Panc1 (cell line): Measurements from ENCODE around the gene DDAH1. TPM values are rescaled to one million over a fixed set of nuclear protein-coding genes. Genes with fewer than 3 reads are reported as not detected.

ENCODE experiments used
- ATAC-seq: fragments of 200-7000 bp; cut with Tn5 transposase; 2 replicates; pipeline ENCODE4 v1.9.1; 2020; ENCODE audit warnings: mild to moderate bottlenecking, moderate library complexity
- BruUV-seq: library from RNA; stranded (reverse); fragments of 400-500 nt; replicated peaks from 2 replicates; lab custom pipeline; 2021; lab: Mats Ljungman, UMichigan
- CTCF ChIA-PET: fragments of 300-600 bp; sonication (Branson Sonifier 250); formaldehyde crosslinking; loops from one replicate; lab custom pipeline; 2022; ENCODE audit warnings: antibody characterized with exemption; lab: Charles Lee
- POLR2A ChIA-PET: fragments of 300-600 bp; sonication (Branson Sonifier 250); formaldehyde crosslinking; loops from one replicate; lab custom pipeline; 2022; ENCODE audit warnings: antibody characterized with exemption; lab: Charles Lee
- DNase-seq: peaks from one replicate; pipeline ENCODE4 v3.0.0-alpha.2; 2010; ENCODE audit warnings: low read depth, low spot score
- H3K27ac ChIP-seq: 2 replicates; pipeline ENCODE4 v1.5.1; 2011; ENCODE audit warnings: mild to moderate bottlenecking, low read length, inconsistent platforms
- H3K27me3 ChIP-seq: fragments of 200-500 bp; sonication (Bioruptor generic); 2 replicates; pipeline ENCODE4 v1.6.0; 2014; ENCODE audit warnings: low read length, inconsistent platforms; ENCODE audit not compliant: control insufficient read depth, insufficient read depth
- H3K36me3 ChIP-seq: fragments of 200-500 bp; sonication (Bioruptor generic); 2 replicates; pipeline ENCODE4 v1.5.1; 2014; ENCODE audit warnings: inconsistent platforms, mild to moderate bottlenecking, low read length, moderate library complexity; ENCODE audit not compliant: control insufficient read depth, insufficient read depth
- H3K4me1 ChIP-seq: 2 replicates; pipeline ENCODE4 v1.5.1; 2011; ENCODE audit warnings: inconsistent platforms, mild to moderate bottlenecking, low read length, moderate library complexity; ENCODE audit not compliant: control insufficient read depth, insufficient read depth
- H3K4me3 ChIP-seq, 2 experiments: 2 replicates each; pipeline ENCODE4 v1.5.1; 2011 to 2012; ENCODE audit warnings: low read depth in 2 of 2, low read length in 2 of 2, mild to moderate bottlenecking in 2 of 2, inconsistent platforms in 1 of 2, moderate library complexity in 1 of 2
- H3K9me3 ChIP-seq: fragments of 200-500 bp; sonication (Bioruptor generic); 2 replicates; pipeline ENCODE4 v1.5.1; 2014; ENCODE audit warnings: low read depth, mild to moderate bottlenecking, inconsistent platforms, low read length, moderate library complexity; ENCODE audit not compliant: control insufficient read depth, insufficient read depth
- CTCF ChIP-seq: fragments of 450-650 bp; IDR thresholded peaks from 2 replicates; pipeline ENCODE4 v1.5.1; 2017; ENCODE audit warnings: mild to moderate bottlenecking
- POLR2AphosphoS5 ChIP-seq: IDR thresholded peaks from 2 replicates; pipeline ENCODE4 v1.6.1; 2012; ENCODE audit warnings: mild to moderate bottlenecking, low read depth, low read length, moderate library complexity
- REST ChIP-seq, 2 experiments: IDR thresholded peaks; 2 replicates each; pipeline ENCODE4 v1.6.1; 2011 to 2012; ENCODE audit warnings: low read depth in 2 of 2, control low read depth in 1 of 2, low read length in 1 of 2, mild to moderate bottlenecking in 1 of 2, moderate library complexity in 1 of 2; ENCODE audit not compliant: insufficient read depth in 1 of 2
- SIN3A ChIP-seq: IDR thresholded peaks from 2 replicates; pipeline ENCODE4 v1.6.1; 2012; ENCODE audit warnings: low read depth, mild to moderate bottlenecking, low read length, moderate library complexity, borderline replicate concordance; ENCODE audit not compliant: insufficient read depth
- TCF7L2 ChIP-seq: IDR thresholded peaks from 2 replicates; pipeline ENCODE4 v1.6.1; 2011; ENCODE audit warnings: mild to moderate bottlenecking, low read depth, low read length, inconsistent platforms
- in situ Hi-C: cut with HindIII; loops from 2 replicates; pipeline ENCODE4 v1.10.0; 2016; ENCODE audit warnings: low sequenced_read_pairs, low pct_unique_long_range_greater_than_20kb
- intact Hi-C: fragments of 100-400 bp; cut with micrococcal nuclease; formaldehyde crosslinking; loops from one replicate; pipeline ENCODE4 v1.10.0; 2022; ENCODE audit not compliant: unreplicated experiment
- total RNA-seq: library from RNA; stranded (reverse); gene quantifications from one replicate; pipeline ENCODE4 v1.2.1, GENCODE V29; 2021; ENCODE audit not compliant: unreplicated experiment

DDAH1 gene
- total RNA-seq, 1 experiment from 2014 or later: 85.4 TPM

GRCh38 chr1:85481688-85482087 lies 16.7 kb upstream of the DDAH1 start:
- no peaks in the 10 kb centered on the region for H3K36me3 ChIP-seq
- H3K27ac ChIP-seq: no peak overlapping the region
- ChIA-PET CTCF (no interaction called here), POLR2A (interaction anchor here (0.5 kb wide), 1 partner anchor 97 kb away, joined by 10 read pairs; no protein-coding TSS in a partner anchor)
- in situ Hi-C loops (no loop called here), intact Hi-C loops (no loop called here)
- no peaks in the 10 kb centered on the region for H3K27me3 ChIP-seq
- TF ChIP-seq SIN3A (no peak), CTCF (no peak), POLR2AphosphoS5 (no peak), REST (IDR thresholded peaks at IDR 0.05; ENCODE audit: insufficient read depth in 1 of 2, low read depth in 2 of 2, low read length in 1 of 2) (no peak), TCF7L2 (no peak)
- H3K4me3 ChIP-seq: no peak overlapping the region
- BruUV-seq: no TSS peak
- no peaks in the 10 kb centered on the region for H3K4me1 ChIP-seq
- ATAC-seq (0 out of 2 replicates have a peak, but pooled peaks have one; percentile 50), DNase-seq (no peak)
- no peaks in the 10 kb centered on the region for H3K9me3 ChIP-seq

- Histone ChIP-seq H3K4me1 (no peaks in the 10 kb centered on the region), H3K36me3 (no peaks in the 10 kb centered on the region), H3K27ac (no peak overlapping the region), H3K4me3 (no peak overlapping the region), H3K9me3 (no peaks in the 10 kb centered on the region), H3K27me3 (no peaks in the 10 kb centered on the region)
- in situ Hi-C loops: no loop called here
- TF ChIP-seq POLR2AphosphoS5: no peak
- no peak for TF ChIP-seq REST (IDR thresholded peaks at IDR 0.05; ENCODE audit: insufficient read depth in 1 of 2, low read depth in 2 of 2, low read length in 1 of 2)
- TF ChIP-seq CTCF: no peak
- no peak for TF ChIP-seq TCF7L2
- TF ChIP-seq SIN3A: no peak
- ATAC-seq (no peak), DNase-seq (no peak)
- CTCF ChIA-PET: no interaction called here
- BruUV-seq: no TSS peak
- intact Hi-C loops: no loop called here
- POLR2A ChIA-PET: no interaction called here
Observed at GRCh38 chr1:85480566-85480965, 15.6 kb upstream of the DDAH1 start.
